Kidney (tissue), 14 donors: ENCODE data around the gene XYLT1. TPM values are rescaled to one million over a fixed set of nuclear protein-coding genes. Genes with fewer than 3 reads are reported as not detected.

Source experiments
- DNase-seq, 5 donors: peaks; one replicate each; pipeline ENCODE4 v3.0.0-alpha.2; 2013 to 2020
- FAIRE-seq: peaks from 2 replicates; lab custom pipeline; 2012; peaks lifted over from hg19 to GRCh38; lab: Jason Lieb, UNC
- H3K27ac ChIP-seq, 2 donors: one replicate each; pipeline ENCODE4 v1.7.0; 2013; ENCODE audit warnings: low read depth in 2 of 2, low read length in 2 of 2, inconsistent platforms in 1 of 2
- H3K27me3 ChIP-seq: one replicate; pipeline ENCODE4 v1.7.1; 2013; ENCODE audit warnings: low read length, inconsistent platforms; ENCODE audit not compliant: control insufficient read depth, insufficient read depth
- H3K36me3 ChIP-seq, 3 donors: one replicate each; pipeline versions ENCODE4 v1.7.0 to v1.7.1; 2013; ENCODE audit warnings: low read length in 3 of 3, control low read depth in 1 of 3, inconsistent platforms in 1 of 3; ENCODE audit not compliant: insufficient read depth in 3 of 3, control insufficient read depth in 2 of 3
- H3K4me1 ChIP-seq, 3 donors: one replicate each; pipeline versions ENCODE4 v1.7.0 to v1.7.1; 2013; ENCODE audit warnings: low read length in 3 of 3, inconsistent platforms in 1 of 3, low read depth in 1 of 3; ENCODE audit not compliant: control insufficient read depth in 2 of 3, insufficient read depth in 2 of 3
- H3K4me3 ChIP-seq, 3 donors: one replicate each; pipeline versions ENCODE4 v1.7.0 to v1.8.1; 2013; ENCODE audit warnings: low read length in 3 of 3, control low read depth in 1 of 3, inconsistent platforms in 1 of 3
- H3K9ac ChIP-seq, 3 donors: one replicate each; pipeline versions ENCODE4 v1.7.0 to v1.7.1; 2013; ENCODE audit warnings: low read length in 3 of 3, control low read depth in 1 of 3, inconsistent platforms in 1 of 3
- H3K9me3 ChIP-seq, 3 donors: one replicate each; pipeline versions ENCODE4 v1.7.0 to v1.7.1; 2013; ENCODE audit warnings: low read length in 3 of 3, control low read depth in 1 of 3, inconsistent platforms in 1 of 3; ENCODE audit not compliant: control insufficient read depth in 2 of 3, insufficient read depth in 1 of 3
- intact Hi-C: fragments of 100-400 bp; cut with DNase I; formaldehyde crosslinking; loops from one replicate; pipeline ENCODE4 v1.11.1; 2022
- polyA plus RNA-seq: library from polyadenylated mRNA; stranded (reverse); fragments of 350-450 nt; fragmentation: Illumina TruSeq; extraction: RNeasy Lipid Tissue Mini Kit (QIAGEN cat#74804); gene quantifications from one replicate; pipeline ENCODE4 v1.2.3, GENCODE V29; 2014; ENCODE audit warnings: low read depth, low replicate concordance; ENCODE audit not compliant: insufficient read depth
- total RNA-seq: library from RNA; stranded (reverse); fragmentation: NEBNext Ultra II Directional; extraction: Animal tissue kit (Norgen Biotek cat#: 25700); gene quantifications from one replicate; pipeline ENCODE4 v1.2.1, GENCODE V29; 2021
- TF ChIP-seq, protein P1 (sequence below): IDR thresholded peaks from 3 replicates; pipeline ENCODE4 v1.5.1; 2012; ENCODE audit warnings: mild to moderate bottlenecking, moderate library complexity, borderline replicate concordance; ENCODE audit not compliant: insufficient read depth; ENCODE audit errors: extremely low read depth
- donor health status: control.
- donor health status: control.
- donor health status: control.
- donor health status: control.
- donor health status: control.
- donor health status: DM: yes; HTN: yes; CAD: no.
- donor health status: Normal renal cell carcinoma (clear cell type).

XYLT1 gene
- total and polyA plus RNA-seq, 2 donors from 2014 or later: 0.52 to 7.6 TPM

DNA sequence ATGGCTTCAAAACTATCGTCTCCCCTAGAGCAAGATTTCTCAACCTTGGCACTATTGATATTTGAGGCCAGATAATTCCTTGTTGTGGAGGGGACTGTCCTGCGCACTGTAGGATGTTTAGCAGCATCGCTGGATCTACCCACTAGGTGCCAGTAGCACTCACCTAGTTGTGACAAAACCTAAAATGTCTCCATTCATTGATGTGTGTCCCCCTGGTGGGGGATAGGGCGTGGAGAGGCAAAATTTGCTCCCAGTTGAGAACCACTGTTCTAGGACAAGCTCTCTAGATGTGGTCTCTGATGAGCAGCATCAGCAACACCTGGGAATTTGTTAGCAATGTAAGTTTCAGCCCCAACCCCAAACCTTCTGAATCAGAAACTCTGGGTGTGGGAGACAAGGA lies 259.0 kb downstream of the XYLT1 start:
- H3K9ac ChIP-seq: no peak overlapping the region
- FAIRE-seq: no peak
- no peaks in the 10 kb centered on the region for H3K27me3 ChIP-seq
- DNase-seq: no peak
- H3K36me3 ChIP-seq: no peaks in the 10 kb centered on the region
- TF ChIP-seq, protein P1, sequence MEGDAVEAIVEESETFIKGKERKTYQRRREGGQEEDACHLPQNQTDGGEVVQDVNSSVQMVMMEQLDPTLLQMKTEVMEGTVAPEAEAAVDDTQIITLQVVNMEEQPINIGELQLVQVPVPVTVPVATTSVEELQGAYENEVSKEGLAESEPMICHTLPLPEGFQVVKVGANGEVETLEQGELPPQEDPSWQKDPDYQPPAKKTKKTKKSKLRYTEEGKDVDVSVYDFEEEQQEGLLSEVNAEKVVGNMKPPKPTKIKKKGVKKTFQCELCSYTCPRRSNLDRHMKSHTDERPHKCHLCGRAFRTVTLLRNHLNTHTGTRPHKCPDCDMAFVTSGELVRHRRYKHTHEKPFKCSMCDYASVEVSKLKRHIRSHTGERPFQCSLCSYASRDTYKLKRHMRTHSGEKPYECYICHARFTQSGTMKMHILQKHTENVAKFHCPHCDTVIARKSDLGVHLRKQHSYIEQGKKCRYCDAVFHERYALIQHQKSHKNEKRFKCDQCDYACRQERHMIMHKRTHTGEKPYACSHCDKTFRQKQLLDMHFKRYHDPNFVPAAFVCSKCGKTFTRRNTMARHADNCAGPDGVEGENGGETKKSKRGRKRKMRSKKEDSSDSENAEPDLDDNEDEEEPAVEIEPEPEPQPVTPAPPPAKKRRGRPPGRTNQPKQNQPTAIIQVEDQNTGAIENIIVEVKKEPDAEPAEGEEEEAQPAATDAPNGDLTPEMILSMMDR: no peak
- no peaks in the 10 kb centered on the region for H3K4me1 ChIP-seq
- H3K27ac ChIP-seq: no peak overlapping the region
- H3K9me3 ChIP-seq: peaks cover 0 to 7% (median 0%) of the 10 kb centered on the region in 3 donors
- H3K4me3 ChIP-seq: no peak overlapping the region
- intact Hi-C loops: no loop called here

DNA sequence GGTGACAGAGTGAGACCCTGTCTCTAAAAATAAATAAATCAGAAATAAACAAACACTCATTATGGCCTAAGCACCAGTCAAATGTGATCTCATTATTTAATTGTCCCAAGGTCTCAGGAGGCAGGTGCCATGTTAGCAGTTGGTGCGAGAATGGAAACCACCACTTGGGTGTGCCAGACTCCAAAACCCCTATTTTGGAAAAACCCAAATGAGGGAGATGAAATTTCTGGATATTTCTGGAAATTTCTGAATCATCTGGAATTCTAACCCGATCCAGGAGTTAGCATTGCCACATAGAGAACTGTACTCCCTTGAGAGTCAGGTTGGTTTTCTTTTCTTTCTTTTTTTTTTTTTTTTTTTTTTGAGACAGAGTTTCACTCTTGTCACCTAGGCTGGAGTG lies 264.0 kb downstream of the XYLT1 start:
- TF ChIP-seq, protein P1: no peak
- DNase-seq (no peak), FAIRE-seq (no peak)
- Histone ChIP-seq H3K9ac (no peak overlapping the region), H3K4me1 (peaks cover 0 to 4% (median 0%) of the 10 kb centered on the region in 3 donors), H3K4me3 (no peak overlapping the region), H3K9me3 (no peaks in the 10 kb centered on the region), H3K27me3 (no peaks in the 10 kb centered on the region), H3K36me3 (no peaks in the 10 kb centered on the region), H3K27ac (no peak overlapping the region)
- intact Hi-C loops: no loop called here

DNA sequence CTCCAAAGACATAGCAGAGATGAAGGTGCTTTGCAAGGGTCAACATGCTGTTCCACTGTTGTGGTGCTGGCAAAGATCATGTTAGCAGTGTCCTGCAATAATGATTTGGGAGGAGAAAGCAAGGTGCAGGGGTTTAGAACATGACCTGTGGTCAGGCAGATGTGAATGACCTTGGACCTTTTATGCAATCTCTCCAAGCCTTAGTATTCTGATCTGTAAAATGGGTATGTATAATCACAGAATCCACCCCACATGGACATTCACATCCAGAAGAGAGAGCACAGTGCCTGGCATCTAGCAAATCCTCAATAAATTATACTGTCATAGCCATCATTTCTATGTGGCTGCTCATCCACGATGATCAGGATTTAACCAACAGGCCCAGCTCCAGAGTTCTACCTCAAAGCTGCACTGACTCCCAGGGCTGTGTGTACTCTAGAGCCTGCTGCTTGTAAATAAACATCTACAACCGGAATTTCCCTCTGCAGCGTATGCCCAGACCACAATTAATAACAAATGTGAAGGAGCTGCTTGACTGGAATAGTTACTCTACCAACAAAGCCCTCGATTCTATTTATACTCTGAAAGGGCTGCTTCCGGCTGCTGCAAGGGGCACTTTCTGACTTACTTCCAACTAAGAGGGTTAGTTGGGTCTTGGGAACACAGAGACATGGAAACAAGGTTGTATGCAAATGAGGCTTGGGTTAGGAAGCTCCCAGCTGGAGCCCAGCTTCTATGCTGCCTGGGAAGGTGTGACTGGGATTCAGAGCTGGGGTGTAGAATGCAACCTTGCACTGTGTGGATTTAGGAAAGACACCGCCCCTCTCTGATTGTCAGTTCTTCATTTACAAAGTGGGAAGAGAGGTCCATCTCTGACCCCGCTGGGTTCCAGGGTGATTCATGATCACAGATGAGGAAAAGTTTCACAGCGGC lies 265.2 kb downstream of the XYLT1 start:
- Histone ChIP-seq H3K27me3 (no peaks in the 10 kb centered on the region), H3K27ac (no peak overlapping the region), H3K4me1 (peaks cover 0 to 4% (median 0%) of the 10 kb centered on the region in 3 donors), H3K36me3 (no peaks in the 10 kb centered on the region), H3K4me3 (no peak overlapping the region), H3K9ac (no peak overlapping the region), H3K9me3 (no peaks in the 10 kb centered on the region)
- intact Hi-C loops: no loop called here
- no peak for FAIRE-seq
- TF ChIP-seq, protein P1: no peak
- DNase-seq: peak in 2 of 5 donors; percentile 16 to 21
